Measurements from ENCODE around the gene CFAP43.

The CFAP43 gene

GRCh38 chr10:104231784-104232612 is at the start of gene CFAP43:
Gene CFAP43, minus strand, starts transcription at chr10:104232364. Its CDS starts 118 bp downstream, at chr10:104232246.
- peak; percentile 100 for DNase-seq

GRCh38 chr10:104281694-104282093 is 49.5 kb upstream of the CFAP43 start:
- no peak for DNase-seq

DNA sequence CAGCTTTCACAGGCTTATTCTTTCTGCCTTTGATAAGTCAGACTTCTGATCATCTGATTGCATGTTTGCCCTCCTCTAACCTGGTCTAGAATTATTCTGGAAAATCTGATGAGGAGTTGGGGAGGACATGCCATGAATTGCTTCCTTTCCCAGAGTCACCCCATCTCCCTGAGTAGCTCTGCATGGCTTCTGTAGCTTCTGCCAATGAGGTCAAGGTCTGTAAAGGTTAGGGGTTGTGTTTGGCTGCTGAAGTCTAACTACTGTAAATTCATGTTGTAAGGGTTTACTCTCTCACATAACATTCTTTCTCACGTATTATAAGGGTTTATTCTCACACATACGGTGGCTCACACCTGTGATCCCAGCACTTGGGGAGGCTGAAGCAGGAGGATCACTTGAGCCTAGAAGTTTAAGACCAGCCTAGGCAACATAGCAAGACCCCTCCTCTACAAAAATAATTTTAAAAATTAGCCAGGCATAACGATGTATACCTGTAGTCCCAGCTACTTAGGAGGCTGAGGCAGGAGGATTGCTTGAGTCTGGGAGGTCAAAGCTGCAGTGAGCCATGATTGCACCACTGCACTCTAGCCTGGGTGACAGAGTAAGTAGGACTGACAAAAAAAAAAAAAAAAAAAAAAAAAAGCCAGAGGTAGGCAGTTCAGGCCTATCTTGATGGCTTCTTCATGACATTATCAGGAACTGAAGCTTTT is 47.5 kb upstream of the CFAP43 start:
- DNase-seq = no peak

- no peak for DNase-seq
Measured at GRCh38 chr10:104277785-104278184, 45.6 kb upstream of the CFAP43 start.

DNA sequence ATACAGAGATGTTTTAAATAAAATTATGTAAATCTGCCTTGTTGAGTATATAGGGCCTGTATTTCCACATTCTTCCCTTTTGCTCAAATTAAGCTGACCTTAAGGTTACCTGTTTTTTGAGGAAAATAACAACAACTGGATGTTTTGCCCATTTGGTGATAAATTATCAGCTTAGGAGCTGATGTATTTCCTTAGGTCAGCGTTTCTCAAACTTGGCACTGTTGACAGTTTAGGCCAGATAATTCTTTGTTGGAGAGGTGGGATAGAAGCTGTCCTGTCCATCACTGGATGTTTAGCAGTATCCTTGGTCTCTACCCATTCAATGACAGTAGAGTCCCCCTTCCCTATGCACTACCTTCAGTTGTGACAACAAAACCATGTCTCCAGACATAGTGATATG is 44.0 kb upstream of the CFAP43 start:
- DNase-seq = no peak

DNA sequence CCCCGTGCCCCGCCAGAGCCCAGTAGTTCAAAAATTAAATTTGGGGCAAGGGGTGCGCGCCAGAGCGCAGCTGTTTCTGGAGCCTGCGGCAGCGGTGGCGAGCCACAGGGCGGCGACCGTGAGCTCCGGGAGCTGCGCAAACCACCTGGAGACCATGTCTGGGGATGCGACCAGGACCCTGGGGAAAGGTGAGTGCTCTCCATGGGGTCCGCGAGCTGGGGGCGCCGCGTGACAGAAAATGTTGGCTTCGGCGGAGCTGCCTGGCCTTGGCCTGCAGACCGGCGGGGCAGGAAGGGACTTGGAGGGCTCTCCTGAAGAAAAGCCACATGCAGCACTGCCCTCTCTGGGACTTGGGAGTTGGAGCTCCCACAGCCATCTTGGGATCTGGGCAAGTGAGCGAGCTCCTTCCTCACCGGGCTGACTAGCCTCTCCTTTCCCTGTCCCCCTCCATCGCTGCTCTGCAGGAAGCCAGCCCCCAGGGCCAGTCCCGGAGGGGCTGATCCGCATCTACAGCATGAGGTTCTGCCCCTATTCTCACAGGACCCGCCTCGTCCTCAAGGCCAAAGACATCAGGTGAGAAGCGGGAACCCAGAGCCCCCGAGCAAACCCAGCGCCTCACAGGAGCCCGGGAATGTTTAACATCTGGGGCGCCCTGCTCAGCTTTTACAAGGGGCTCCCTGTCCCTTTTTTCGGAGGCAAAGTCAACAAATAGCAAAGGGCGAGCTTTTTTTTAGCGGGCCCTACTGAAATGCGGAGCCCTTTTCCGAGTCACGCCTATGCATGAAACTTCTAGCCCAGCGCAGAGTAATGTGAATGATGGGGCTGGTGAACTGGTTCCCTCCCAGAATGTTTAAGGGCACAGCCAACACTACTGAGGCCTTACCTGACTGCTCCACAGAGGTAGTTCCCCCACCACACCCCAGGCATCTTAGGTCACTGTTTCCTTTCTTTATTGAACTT is 42.9 kb upstream of the CFAP43 start:
- peak; percentile 71 for DNase-seq

DNA sequence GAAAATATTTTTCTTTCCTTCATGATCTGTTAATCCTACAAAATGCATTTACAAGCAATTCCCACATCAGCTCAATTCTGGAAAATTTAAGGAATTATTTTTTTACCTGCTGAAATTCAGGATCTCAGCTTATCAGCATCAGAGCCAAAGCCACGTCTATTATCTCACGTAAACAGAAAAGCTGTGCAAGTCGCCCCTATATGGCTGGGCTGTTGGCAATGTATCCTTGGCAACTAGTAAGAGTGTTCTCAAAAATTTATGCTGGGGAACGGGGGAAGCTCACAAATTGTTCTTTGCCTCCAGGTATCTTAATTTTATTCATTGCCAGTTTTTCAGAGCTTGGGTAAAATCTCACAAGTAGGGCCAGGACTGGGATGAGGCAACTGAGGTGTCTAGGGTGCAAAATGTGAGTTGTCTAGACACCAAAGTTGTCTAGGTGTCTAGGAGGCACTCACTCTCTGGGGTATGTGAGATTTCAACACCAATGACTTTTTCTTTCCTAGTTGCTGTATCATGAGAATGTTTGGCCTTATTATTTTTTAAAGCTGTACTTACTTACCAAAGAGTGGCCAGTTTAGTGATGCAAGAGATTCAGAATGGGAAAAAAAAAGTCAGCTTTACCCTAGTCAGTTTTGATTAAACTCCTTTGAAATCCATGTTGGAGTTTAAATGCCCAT is 41.9 kb upstream of the CFAP43 start:
- DNase-seq = no peak

GRCh38 chr10:104273286-104273685 is 41.1 kb upstream of the CFAP43 start:
- no peak for DNase-seq

GRCh38 chr10:104268713-104269645 is 36.8 kb upstream of the CFAP43 start, which contains the start of gene GSTO2:
Gene GSTO2, plus strand, starts transcription at chr10:104269184. Its CDS starts 5,732 bp downstream, at chr10:104274916.
- DNase-seq = peak; percentile 98

DNA sequence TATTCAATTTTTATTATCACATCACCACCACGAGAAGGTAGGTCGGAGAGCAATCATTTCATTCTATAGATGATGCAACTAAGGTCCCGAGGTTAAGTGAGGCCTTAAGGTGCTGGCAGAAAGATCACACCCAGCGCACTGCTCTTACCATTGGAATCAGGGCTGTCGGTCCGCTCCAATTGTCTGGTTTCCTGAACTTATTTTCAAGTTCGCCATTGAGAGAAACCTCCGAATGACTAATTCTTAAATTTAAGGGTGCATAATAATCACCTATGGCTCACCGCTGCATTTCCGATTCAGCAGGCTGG is 36.2 kb upstream of the CFAP43 start:
- DNase-seq = no peak

GRCh38 chr10:104267721-104268404 is 35.7 kb upstream of the CFAP43 start:
- peak; percentile 59 for DNase-seq

GRCh38 chr10:104264783-104265182 is 32.6 kb upstream of the CFAP43 start:
- no peak for DNase-seq

- DNase-seq = no peak
Measured at GRCh38 chr10:104262055-104262454, 29.9 kb upstream of the CFAP43 start.

GRCh38 chr10:104260775-104261115 is 28.6 kb upstream of the CFAP43 start:
- no peak for DNase-seq

DNA sequence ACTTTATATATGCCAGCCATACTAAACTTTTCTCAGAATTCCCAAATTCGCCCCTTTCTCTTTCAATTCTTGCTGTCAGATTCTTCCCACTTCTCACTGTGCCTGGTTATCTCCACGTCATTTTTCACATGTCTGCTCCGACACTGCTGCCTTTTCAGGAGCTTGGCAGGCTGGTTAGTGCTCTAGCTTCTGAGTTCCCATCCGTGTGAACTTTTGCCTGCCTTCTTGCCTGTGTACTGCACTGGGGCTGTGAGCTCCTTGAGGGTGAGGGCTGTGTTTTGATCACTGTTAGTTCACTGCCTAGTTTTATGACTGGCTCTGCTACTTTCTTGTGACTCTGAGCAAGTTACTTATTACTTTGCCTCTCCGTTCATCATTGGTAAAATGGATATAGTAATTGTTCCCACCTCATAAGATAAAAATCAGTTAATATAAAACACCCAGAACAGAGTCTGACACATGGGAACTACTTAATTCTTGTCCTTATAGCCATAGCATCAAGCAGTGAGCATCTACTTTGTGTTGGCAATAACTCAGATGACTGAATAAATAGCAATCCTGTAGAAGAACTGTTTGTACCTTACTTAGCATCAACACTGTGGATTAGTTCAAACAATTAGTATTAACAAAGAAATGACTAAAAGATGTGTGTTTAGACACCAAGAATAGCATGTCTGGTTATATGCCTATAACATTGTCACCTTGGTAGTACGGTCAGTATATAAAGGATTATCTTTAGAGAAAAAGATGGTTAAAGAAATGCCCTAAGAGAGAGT is 28.0 kb upstream of the CFAP43 start:
- no peak for DNase-seq

- DNase-seq = no peak
Measured at GRCh38 chr10:104259456-104259855, 27.3 kb upstream of the CFAP43 start.

- no peak for DNase-seq
Measured at GRCh38 chr10:104258209-104258608, 26.0 kb upstream of the CFAP43 start.

DNA sequence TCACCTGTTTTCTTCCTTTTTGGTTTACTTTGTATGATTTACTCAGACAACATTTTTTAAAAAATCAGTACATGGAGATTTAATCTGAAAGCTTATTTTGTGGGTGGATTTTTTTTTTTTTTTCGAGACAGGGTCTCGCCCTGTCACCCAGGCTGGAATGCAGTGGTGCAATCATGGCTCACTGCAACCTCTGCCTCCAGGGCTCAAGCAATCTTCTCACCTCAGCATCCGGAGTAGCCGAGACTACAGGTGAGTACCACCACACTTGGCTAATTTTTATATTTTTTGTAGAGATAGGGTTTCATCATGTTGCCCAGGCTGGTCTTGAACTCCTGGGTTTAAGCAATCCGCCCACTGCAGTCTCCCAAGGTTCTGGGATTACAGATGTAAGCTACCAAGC is 25.1 kb upstream of the CFAP43 start:
- no peak for DNase-seq

- no peak for DNase-seq
Measured at GRCh38 chr10:104256335-104256961, 24.3 kb upstream of the CFAP43 start.
